ENCODE measurements around the gene FAM3A. TPM values are rescaled to one million over a fixed set of nuclear protein-coding genes. Genes with fewer than 3 reads are reported as not detected.

FAM3A gene
- total and polyA plus RNA-seq, 4 donors: 16.1 to 60.3 (median 39.9) TPM

GRCh38 chrX:154481911-154482601 lies 34.0 kb downstream of the FAM3A start:
- Histone ChIP-seq H3K27ac (ENCODE audit: low read depth, low read length) (no peak overlapping the region), H3K4me3 (ENCODE audit: low read depth, low read length) (no peak overlapping the region), H3K4me1 (ENCODE audit: control insufficient read depth, insufficient read depth, low read length) (peaks cover 38% of the 10 kb centered on the region), H3K9me3 (ENCODE audit: control insufficient read depth, insufficient read depth, low read length) (no peaks in the 10 kb centered on the region), H3K36me3 (ENCODE audit: control insufficient read depth, insufficient read depth, low read length) (peaks cover 20% of the 10 kb centered on the region), H3K27me3 (ENCODE audit: control insufficient read depth, insufficient read depth, low read length) (no peaks in the 10 kb centered on the region)
- 64% methylated on average over 12 of the region's 14 CpGs for WGBS (ENCODE audit: insufficient coverage)
- no peak for DNase-seq (ENCODE audit: low read depth in 4 of 6, low spot score in 6 of 6)

- no peaks in the 10 kb centered on the region for H3K9me3 ChIP-seq (ENCODE audit: control insufficient read depth, insufficient read depth, low read length)
- H3K27me3 ChIP-seq (ENCODE audit: control insufficient read depth, insufficient read depth, low read length): no peaks in the 10 kb centered on the region
- H3K4me3 ChIP-seq (ENCODE audit: low read depth, low read length): no peak overlapping the region
- peaks cover 39% of the 10 kb centered on the region for H3K4me1 ChIP-seq (ENCODE audit: control insufficient read depth, insufficient read depth, low read length)
- peaks cover 20% of the 10 kb centered on the region for H3K36me3 ChIP-seq (ENCODE audit: control insufficient read depth, insufficient read depth, low read length)
- WGBS (ENCODE audit: insufficient coverage): 92% methylated on average over 2 of the region's 5 CpGs
- no peak for DNase-seq (ENCODE audit: low read depth in 4 of 6, low spot score in 6 of 6)
- no peak overlapping the region for H3K27ac ChIP-seq (ENCODE audit: low read depth, low read length)
These were observed 34.8 kb downstream of the FAM3A start for GRCh38 chrX:154481195-154481594.

- H3K36me3 ChIP-seq (ENCODE audit: control insufficient read depth, insufficient read depth, low read length): peaks cover 8% of the 10 kb centered on the region
- DNase-seq (ENCODE audit: low read depth in 4 of 6, low spot score in 6 of 6): peak; percentile 56 to 95 (median 68)
- peak within 1 kb of the TSS; percentile 44 for H3K4me3 ChIP-seq (ENCODE audit: low read depth, low read length)
- H3K27me3 ChIP-seq (ENCODE audit: control insufficient read depth, insufficient read depth, low read length): no peaks in the 10 kb centered on the region
- WGBS (ENCODE audit: insufficient coverage): 31% methylated on average over 85 of the region's 85 CpGs
- no peaks in the 10 kb centered on the region for H3K9me3 ChIP-seq (ENCODE audit: control insufficient read depth, insufficient read depth, low read length)
- H3K4me1 ChIP-seq (ENCODE audit: control insufficient read depth, insufficient read depth, low read length): peaks cover 21% of the 10 kb centered on the region
- H3K27ac ChIP-seq (ENCODE audit: low read depth, low read length): peak within 1 kb of the TSS; percentile 25
These were observed 37.1 kb downstream of the FAM3A start, which contains the start of gene LAGE3 for GRCh38 chrX:154478728-154479622. Gene LAGE3 (minus strand): TSS chrX:154479281. CDS start chrX:154478915, 366 bp downstream.

- Histone ChIP-seq H3K27ac (ENCODE audit: low read depth, low read length) (no peak overlapping the region), H3K4me1 (ENCODE audit: control insufficient read depth, insufficient read depth, low read length) (peaks cover 21% of the 10 kb centered on the region), H3K36me3 (ENCODE audit: control insufficient read depth, insufficient read depth, low read length) (peaks cover 11% of the 10 kb centered on the region), H3K4me3 (ENCODE audit: low read depth, low read length) (peak overlapping the region; percentile 44), H3K27me3 (ENCODE audit: control insufficient read depth, insufficient read depth, low read length) (no peaks in the 10 kb centered on the region), H3K9me3 (ENCODE audit: control insufficient read depth, insufficient read depth, low read length) (no peaks in the 10 kb centered on the region)
- 64% methylated on average over 20 of the region's 24 CpGs for WGBS (ENCODE audit: insufficient coverage)
- DNase-seq (ENCODE audit: low read depth in 4 of 6, low spot score in 6 of 6): peak in 1 of 6 donors; percentile 5
These were observed 38.0 kb downstream of the FAM3A start for GRCh38 chrX:154477891-154478477.

GRCh38 chrX:154476821-154477220 lies 39.2 kb downstream of the FAM3A start:
- 76% methylated on average over 7 of the region's 8 CpGs for WGBS (ENCODE audit: insufficient coverage)
- Histone ChIP-seq H3K27me3 (ENCODE audit: control insufficient read depth, insufficient read depth, low read length) (no peaks in the 10 kb centered on the region), H3K36me3 (ENCODE audit: control insufficient read depth, insufficient read depth, low read length) (peaks cover 18% of the 10 kb centered on the region), H3K27ac (ENCODE audit: low read depth, low read length) (no peak overlapping the region), H3K4me1 (ENCODE audit: control insufficient read depth, insufficient read depth, low read length) (peaks cover 21% of the 10 kb centered on the region), H3K4me3 (ENCODE audit: low read depth, low read length) (no peak overlapping the region), H3K9me3 (ENCODE audit: control insufficient read depth, insufficient read depth, low read length) (no peaks in the 10 kb centered on the region)
- no peak for DNase-seq (ENCODE audit: low read depth in 4 of 6, low spot score in 6 of 6)

GRCh38 chrX:154473683-154474082 lies 42.3 kb downstream of the FAM3A start:
- H3K36me3 ChIP-seq (ENCODE audit: control insufficient read depth, insufficient read depth, low read length): peaks cover 50% of the 10 kb centered on the region
- H3K4me1 ChIP-seq (ENCODE audit: control insufficient read depth, insufficient read depth, low read length): peaks cover 13% of the 10 kb centered on the region
- WGBS (ENCODE audit: insufficient coverage): 40% methylated on average over 1 of the region's 7 CpGs
- DNase-seq (ENCODE audit: low read depth in 4 of 6, low spot score in 6 of 6): no peak
- no peaks in the 10 kb centered on the region for H3K27me3 ChIP-seq (ENCODE audit: control insufficient read depth, insufficient read depth, low read length)
- no peak overlapping the region for H3K27ac ChIP-seq (ENCODE audit: low read depth, low read length)
- H3K9me3 ChIP-seq (ENCODE audit: control insufficient read depth, insufficient read depth, low read length): no peaks in the 10 kb centered on the region
- no peak overlapping the region for H3K4me3 ChIP-seq (ENCODE audit: low read depth, low read length)

GRCh38 chrX:154472685-154473632 lies 43.1 kb downstream of the FAM3A start:
- H3K27me3 ChIP-seq (ENCODE audit: control insufficient read depth, insufficient read depth, low read length): no peaks in the 10 kb centered on the region
- 79% methylated on average over 24 of the region's 28 CpGs for WGBS (ENCODE audit: insufficient coverage)
- H3K4me1 ChIP-seq (ENCODE audit: control insufficient read depth, insufficient read depth, low read length): peaks cover 8% of the 10 kb centered on the region
- no peak overlapping the region for H3K27ac ChIP-seq (ENCODE audit: low read depth, low read length)
- no peaks in the 10 kb centered on the region for H3K9me3 ChIP-seq (ENCODE audit: control insufficient read depth, insufficient read depth, low read length)
- no peak overlapping the region for H3K4me3 ChIP-seq (ENCODE audit: low read depth, low read length)
- no peak for DNase-seq (ENCODE audit: low read depth in 4 of 6, low spot score in 6 of 6)
- H3K36me3 ChIP-seq (ENCODE audit: control insufficient read depth, insufficient read depth, low read length): peaks cover 57% of the 10 kb centered on the region

GRCh38 chrX:154471839-154472684 lies 44.0 kb downstream of the FAM3A start:
- Histone ChIP-seq H3K27me3 (ENCODE audit: control insufficient read depth, insufficient read depth, low read length) (no peaks in the 10 kb centered on the region), H3K4me1 (ENCODE audit: control insufficient read depth, insufficient read depth, low read length) (peaks cover 5% of the 10 kb centered on the region), H3K27ac (ENCODE audit: low read depth, low read length) (no peak overlapping the region), H3K9me3 (ENCODE audit: control insufficient read depth, insufficient read depth, low read length) (no peaks in the 10 kb centered on the region), H3K4me3 (ENCODE audit: low read depth, low read length) (no peak overlapping the region), H3K36me3 (ENCODE audit: control insufficient read depth, insufficient read depth, low read length) (peaks cover 66% of the 10 kb centered on the region)
- DNase-seq (ENCODE audit: low read depth in 4 of 6, low spot score in 6 of 6): no peak
- 84% methylated on average over 21 of the region's 23 CpGs for WGBS (ENCODE audit: insufficient coverage)
